ENCODE results near the gene GNB5. TPM values are rescaled to one million over a fixed set of nuclear protein-coding genes. Genes with fewer than 3 reads are reported as not detected.
A peak's percentile ranks its signal among the peaks of the same experiment; 100 is the strongest.
"Not testable (repeated sequence)": the region's sequence is repeated elsewhere in the genome, so short reads cannot be mapped to it uniquely, and the experiment has no call there.

Gene GNB5
- total RNA-seq, 1 experiment from 2014 or later, result 47.5 TPM

DNA sequence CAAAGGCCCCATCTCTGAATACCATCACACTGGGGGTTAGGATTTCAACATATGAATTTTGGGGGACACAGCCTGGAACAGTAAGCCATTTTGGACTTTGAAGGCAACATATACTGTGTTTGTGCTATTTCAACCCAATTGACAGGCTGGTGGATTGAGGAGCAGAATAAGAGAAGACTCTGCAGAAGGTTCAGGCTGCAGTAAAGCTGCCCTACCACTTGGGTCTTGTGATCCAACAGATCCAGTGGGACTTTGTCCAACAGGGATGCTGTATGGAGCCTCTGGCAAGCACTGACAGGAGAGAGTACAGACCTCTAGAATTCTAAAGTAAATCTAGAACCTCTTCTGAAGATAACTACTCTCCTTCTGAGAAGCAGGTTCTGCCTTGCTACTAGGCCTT lies 77.5 kb downstream of the GNB5 start:
- no peak for DNase-seq (ENCODE audit: low read depth)

DNA sequence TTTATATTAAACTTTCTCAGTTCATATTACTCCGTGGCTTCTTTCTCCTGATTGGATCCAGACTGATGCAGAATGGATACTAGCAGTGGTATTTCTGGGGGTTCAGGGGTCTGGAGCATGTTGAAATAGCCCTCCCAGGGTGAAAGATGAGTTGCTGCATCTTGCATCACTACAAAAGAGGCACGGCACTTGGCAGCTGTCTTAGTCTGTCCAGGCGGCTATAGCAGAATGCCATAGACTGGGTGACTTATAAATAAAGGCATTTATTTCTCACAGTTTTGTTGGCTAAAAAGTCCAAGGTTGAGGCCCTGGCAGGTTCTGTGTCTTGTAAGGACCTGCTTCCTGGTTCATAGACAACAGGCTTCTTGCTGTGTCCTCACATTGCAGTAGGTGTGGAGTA lies 78.0 kb downstream of the GNB5 start:
- DNase-seq (ENCODE audit: low read depth), result no peak

GRCh38 chr15:52112203-52112750 lies 78.9 kb downstream of the GNB5 start:
- DNase-seq (ENCODE audit: low read depth), result no peak

- DNase-seq (ENCODE audit: low read depth), result no peak
Measured at GRCh38 chr15:52111517-52112202, 79.5 kb downstream of the GNB5 start.

DNA sequence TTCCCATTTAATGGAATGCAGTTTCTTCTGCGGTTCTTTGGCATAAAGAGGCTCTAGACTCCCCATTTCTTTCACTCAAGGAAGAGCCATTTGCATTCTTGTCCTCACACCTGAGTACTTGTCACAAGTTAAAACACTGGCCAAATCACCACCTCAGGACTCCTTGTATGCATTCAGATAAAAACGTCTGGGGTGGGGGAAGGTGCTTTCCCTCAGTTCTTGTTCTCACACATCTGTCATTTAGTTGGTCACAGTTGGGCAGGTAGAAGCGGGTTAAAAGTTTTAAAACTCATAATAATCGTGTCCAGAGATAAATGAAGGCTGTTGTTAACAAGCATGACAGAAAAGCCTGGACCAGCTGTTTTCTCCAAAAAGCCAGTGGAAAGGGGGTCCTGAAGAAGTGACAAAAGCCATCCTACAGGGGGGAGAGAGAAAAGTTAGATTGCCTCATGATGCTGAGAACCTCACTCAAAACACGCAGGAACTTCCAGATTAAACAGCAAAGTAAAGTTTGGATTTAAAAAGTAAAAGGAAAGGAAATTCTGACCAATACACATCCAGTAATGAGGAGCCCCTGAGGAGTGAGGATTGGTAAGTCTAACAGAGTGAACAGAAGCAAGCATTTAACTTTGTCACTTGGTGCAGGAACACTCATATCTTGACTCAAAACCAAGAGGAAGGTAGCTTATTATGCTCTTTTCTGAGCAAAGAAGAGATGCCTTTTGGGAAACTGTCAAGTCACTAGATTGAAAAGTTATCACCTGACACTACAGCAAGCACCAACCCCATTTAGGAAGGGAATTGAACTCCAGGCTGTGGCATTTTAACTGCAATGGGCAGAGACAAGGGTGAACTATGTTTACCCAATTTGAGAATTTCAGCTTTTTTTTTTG lies 81.4 kb downstream of the GNB5 start:
- no peak for DNase-seq (ENCODE audit: low read depth)

DNA sequence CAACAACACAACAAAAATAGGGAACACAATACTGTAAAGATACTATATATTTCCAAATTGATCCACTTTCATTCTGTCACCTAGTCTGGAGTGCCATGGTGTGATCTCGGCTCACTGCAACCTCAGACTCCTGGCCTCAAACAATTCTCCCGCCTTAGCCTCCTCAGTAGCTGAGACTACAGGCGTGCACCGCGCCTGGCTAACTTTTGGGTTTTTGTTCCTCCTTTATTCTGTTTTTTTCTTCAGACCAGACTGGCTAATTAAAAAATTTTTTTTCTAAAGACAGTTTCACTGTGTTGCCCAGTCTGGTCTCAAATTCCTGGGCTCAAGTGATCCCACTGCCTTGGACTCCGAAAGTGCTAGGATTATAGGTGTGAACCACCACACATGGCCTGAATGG lies 84.0 kb downstream of the GNB5 start:
- no peak for DNase-seq (ENCODE audit: low read depth)

DNA sequence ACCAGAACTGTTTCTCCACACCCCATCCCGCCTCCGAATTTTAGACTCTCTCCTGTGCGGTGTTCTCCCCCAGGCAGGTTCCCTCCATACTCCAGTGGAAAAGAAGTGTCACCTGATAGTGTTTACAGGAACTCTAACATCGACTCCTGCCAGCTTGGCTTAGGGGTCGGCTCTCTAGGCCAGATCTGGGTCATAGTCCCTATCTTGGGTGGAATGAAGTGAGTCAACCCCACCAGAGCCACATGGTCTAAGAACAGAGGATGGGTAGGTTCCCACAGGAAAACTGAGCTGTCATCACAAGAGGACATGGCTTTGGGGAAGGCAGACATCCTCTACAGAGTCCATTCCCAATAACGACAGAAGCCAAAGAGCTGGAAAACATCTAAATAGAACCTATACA lies 84.6 kb downstream of the GNB5 start:
- DNase-seq (ENCODE audit: low read depth), result no peak

DNA sequence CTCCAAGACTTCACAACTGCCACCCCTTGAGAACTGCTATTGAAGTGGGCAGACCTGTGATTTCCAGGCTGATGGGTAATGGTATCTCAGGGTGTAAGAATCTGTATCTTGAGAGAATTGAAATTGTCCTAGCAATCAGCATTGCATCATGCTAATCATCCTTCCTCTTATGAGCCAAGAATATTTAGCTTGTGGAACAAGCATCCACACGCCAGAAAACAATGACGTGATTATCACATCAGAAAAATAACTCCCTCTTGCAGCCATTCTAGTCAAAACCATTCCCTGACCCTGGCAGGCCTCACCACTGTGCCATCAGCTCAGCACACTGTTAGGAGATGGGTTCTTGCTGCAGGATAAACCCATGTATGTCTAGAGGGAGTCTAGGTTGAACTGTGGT lies 85.3 kb downstream of the GNB5 start:
- no peak for DNase-seq (ENCODE audit: low read depth)

DNA sequence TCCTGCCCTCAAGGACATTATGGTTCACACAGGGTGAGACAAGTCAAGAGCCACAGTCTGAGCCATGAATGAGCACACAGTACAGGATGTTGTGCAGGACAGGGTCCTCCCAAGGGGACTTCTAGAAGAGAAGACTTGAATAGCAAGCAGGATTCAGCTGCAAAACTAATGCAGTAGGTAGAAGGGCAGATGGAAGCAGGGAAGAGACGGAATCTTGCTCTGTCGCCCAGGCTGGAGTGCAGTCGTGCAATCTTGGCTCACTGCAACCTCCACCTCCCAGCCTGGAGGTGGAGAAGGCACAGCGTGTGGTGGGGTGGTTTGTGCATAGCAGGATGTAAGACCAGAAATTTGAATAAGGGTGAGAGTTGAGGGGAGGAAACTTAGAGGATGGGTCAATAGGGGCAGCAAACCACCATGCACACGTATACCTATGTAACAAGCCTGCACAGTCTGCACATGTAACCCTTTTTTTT lies 86.6 kb downstream of the GNB5 start:
- DNase-seq (ENCODE audit: low read depth), result no peak

GRCh38 chr15:52103217-52104207 lies 87.7 kb downstream of the GNB5 start:
- peak; percentile 95 for DNase-seq (ENCODE audit: low read depth)

GRCh38 chr15:52102463-52102862 lies 88.7 kb downstream of the GNB5 start:
- DNase-seq (ENCODE audit: low read depth), result peak; percentile 91

- no peak for DNase-seq (ENCODE audit: low read depth)
Measured at GRCh38 chr15:52101542-52102323, 89.5 kb downstream of the GNB5 start.

DNA sequence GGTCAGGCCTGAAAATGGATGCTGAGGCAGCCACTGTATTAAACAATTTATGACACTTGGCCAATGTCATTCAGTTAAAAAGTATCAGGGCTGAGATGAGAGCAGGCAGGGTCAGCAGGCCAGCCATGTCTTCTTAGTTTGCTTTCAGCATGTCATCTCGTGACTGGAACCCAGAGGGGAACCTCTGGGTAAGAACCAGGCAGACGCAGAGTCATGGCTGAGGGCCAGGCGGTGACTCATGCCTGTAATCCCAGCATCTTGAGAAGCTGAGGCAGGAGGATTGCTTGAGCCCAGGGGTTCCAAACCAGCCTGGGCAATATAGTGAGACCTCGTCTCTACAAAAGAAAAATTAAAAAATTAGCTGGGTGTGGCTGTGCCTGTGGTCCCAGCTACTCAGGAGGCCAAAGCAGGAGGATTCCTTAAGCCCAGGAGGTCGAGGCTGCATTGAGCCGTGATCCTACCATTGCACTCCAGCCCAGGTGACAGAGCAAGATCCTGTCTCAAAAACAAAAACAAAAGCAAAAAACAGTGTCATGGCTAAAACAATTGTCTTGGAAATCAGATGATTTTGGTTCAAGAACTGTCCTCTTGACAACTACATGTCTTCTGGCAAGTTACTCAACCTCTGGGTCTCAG lies 90.3 kb downstream of the GNB5 start:
- peak; percentile 95 for DNase-seq (ENCODE audit: low read depth)

DNA sequence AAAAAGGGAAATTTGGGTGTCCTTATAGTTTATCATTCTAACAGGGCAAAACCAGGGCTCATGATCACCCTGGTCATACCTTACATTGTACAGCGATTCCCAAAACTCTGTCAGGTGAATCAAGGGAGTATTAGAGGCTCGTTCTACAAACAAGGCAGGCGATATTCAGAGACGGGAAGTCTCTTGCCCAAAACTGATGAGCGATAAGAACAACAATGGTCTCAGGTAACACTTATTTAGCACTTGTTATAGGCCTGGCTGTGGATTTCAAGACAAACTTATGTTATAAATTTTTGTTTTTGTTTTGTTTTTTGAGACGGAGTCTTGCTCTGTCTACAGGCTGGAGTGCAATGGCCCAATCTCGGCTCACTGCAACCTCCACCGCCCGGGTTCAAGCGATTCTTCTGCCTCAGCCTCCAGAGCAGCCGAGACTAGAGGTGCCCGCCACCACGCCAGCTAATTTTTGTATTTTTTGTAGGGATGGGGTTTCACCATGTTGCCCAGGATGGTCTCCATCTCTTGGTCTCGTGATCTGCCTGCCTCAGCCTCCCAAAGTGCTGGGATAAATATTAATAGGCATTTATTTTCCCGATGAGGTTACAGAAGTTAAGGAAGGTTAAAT lies 91.4 kb downstream of the GNB5 start:
- DNase-seq (ENCODE audit: low read depth), result no peak

GRCh38 chr15:52098323-52098722 lies 92.9 kb downstream of the GNB5 start:
- DNase-seq (ENCODE audit: low read depth), result no peak

GRCh38 chr15:52097180-52097579 lies 94.0 kb downstream of the GNB5 start:
- peak; percentile 26 for DNase-seq (ENCODE audit: low read depth)

DNA sequence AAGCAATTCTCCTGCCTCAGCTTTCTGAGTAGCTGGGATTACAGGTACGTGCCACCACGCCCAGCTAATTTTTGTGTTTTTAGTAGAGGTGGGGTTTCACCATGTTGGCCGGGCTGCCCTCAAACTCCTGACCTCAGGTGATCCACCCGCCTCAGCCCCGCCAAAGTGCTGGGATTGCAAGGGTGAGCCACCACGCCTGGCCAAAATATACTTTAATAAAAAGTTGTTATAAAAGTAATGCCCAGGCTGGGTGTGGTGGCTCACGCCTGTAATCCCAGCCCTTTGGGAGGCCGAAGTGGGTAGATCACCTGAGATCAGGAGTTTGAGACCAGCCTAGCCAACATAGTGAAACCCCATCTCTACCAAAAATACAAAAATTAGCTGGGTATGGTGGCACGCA lies 94.7 kb downstream of the GNB5 start:
- DNase-seq (ENCODE audit: low read depth), result not testable (repeated sequence)

GRCh38 chr15:52095597-52096262 lies 95.5 kb downstream of the GNB5 start:
- peak; percentile 91 for DNase-seq (ENCODE audit: low read depth)
